ENCODE measurements around the gene IL1RAPL1.

The IL1RAPL1 gene

DNA sequence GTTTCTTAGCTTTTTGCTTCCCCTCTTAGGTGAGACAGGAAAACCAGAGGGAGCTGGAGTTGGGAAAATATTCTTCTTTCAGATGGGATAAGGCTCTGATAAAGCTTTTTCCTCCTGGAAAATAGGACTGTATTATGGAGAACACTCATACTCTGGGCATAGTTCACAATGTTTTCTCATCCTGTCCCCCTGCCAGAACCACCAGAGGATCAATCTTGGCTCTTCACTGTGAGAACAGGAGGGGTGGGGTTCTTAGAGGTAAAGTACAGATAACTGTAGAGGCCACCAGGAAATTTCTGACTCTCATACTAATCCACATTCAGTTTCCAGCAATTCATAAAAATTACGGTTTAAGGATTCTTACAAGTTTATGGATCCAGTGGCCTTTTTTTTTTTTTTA is 966.3 kb downstream of the IL1RAPL1 start:
- no peak overlapping the region for H3K27ac ChIP-seq
- TF ChIP-seq, protein P1, sequence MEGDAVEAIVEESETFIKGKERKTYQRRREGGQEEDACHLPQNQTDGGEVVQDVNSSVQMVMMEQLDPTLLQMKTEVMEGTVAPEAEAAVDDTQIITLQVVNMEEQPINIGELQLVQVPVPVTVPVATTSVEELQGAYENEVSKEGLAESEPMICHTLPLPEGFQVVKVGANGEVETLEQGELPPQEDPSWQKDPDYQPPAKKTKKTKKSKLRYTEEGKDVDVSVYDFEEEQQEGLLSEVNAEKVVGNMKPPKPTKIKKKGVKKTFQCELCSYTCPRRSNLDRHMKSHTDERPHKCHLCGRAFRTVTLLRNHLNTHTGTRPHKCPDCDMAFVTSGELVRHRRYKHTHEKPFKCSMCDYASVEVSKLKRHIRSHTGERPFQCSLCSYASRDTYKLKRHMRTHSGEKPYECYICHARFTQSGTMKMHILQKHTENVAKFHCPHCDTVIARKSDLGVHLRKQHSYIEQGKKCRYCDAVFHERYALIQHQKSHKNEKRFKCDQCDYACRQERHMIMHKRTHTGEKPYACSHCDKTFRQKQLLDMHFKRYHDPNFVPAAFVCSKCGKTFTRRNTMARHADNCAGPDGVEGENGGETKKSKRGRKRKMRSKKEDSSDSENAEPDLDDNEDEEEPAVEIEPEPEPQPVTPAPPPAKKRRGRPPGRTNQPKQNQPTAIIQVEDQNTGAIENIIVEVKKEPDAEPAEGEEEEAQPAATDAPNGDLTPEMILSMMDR (conservative IDR thresholded peaks at IDR 0.05) = no peak

DNA sequence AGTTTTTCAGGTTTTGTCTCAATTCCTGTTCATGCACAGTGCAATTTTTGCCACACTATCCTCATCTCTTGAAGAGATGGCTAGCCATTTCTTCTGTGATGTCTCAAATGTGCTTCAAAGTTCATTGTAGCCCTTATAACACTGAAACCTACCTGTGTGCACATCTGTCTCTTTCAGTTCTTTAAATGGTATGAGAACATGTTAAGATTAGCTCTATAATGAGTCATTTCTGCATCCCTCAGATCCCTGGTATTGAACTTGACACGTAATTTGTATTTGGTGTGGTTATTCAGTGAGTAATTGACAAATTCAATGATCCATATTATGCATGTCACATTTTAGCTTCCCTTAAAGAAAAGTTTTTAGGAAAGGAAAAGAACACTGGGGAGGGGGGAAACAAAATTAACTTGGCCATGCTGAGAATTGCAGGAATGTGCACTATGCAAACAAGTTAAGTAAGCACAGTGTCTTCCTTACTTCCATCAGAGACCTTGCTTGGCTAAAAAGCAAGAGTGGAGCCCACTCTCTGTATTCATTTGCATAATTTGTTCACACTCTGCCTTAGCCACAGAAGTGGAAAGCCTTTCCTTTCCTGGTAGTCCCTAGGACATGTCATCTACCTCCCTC is 968.3 kb downstream of the IL1RAPL1 start:
- no peak overlapping the region for H3K27ac ChIP-seq
- TF ChIP-seq, protein P1 (conservative IDR thresholded peaks at IDR 0.05) = no peak

DNA sequence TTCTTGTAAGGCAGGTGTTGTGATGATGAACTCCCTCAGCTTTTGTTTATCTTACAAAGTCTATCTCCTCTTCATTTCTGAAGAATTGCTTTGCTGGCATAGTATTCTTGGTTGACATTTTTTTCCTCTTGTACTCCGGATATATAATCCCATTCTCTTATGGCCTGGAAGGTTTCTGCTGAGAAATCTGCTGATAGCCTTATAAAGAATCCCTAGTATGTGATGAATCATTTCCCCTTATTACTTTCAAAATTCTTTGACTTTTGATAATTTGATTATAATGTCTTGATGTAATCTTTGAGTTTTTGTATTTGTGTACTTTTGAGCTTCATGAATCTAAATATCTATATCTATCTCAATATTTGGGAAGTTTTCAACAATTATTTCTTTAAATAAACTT is 972.8 kb downstream of the IL1RAPL1 start:
- no peak overlapping the region for H3K27ac ChIP-seq
- TF ChIP-seq, protein P1 (conservative IDR thresholded peaks at IDR 0.05) = no peak

DNA sequence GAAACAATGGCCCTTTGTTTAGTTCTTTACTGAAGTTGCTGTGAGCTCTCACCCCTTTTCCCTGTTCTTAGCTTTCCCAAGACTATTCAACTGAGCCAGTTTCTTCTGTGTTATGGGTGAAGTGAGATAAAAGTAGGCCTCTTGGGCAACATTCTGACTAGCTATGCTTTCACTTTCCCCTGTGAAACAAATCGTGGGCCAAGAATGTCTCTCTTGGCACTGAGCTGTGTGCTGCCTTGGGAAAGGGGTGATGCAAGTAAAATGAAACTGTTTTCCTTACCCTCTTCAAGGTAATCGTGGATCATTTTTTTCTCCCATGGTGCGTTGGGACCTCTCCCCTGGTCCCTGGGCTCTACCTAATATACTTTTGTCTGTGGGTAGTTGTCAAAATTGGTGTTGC is 974.2 kb downstream of the IL1RAPL1 start:
- no peak overlapping the region for H3K27ac ChIP-seq
- TF ChIP-seq, protein P1 (conservative IDR thresholded peaks at IDR 0.05) = no peak

DNA sequence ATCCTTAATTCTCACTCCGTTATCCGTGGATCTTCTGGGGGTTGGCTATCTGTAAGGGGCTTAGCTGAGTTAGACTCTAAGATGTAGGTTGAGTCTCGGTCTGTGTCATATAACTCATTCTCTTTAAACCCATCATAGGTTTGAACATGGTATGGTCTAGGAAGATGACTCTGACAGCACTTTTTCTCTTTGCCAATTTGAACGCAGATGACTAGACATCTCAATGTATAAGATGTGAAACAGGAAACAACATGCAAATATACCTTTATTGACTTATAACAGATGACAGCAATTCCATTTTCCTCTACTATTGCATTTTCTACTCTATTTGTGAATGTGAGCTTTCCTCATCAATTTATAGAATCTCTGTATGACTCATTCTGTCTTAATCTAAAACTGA is 993.3 kb downstream of the IL1RAPL1 start:
- TF ChIP-seq, protein P1 (conservative IDR thresholded peaks at IDR 0.05) = no peak
- H3K27ac ChIP-seq = no peak overlapping the region

DNA sequence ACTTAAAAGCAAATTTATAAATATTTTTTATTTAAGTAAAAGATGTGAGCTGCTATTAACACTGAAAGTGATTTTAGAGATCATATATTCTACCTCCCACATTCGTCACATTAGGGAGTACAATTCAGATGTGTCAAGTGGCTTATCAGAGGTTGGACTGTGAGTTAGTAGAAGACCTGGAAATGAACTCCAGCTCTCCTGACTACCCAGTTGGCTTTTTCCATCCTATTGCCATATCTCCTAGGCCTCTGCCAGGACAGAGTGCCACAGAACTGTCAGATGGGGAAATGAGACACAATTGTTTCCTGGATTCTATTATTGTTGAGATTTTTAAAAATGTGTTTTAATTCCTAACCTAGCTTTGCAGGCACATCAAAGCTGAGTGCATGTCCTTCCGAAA is 994.0 kb downstream of the IL1RAPL1 start:
- TF ChIP-seq, protein P1 (conservative IDR thresholded peaks at IDR 0.05) = no peak
- no peak overlapping the region for H3K27ac ChIP-seq

DNA sequence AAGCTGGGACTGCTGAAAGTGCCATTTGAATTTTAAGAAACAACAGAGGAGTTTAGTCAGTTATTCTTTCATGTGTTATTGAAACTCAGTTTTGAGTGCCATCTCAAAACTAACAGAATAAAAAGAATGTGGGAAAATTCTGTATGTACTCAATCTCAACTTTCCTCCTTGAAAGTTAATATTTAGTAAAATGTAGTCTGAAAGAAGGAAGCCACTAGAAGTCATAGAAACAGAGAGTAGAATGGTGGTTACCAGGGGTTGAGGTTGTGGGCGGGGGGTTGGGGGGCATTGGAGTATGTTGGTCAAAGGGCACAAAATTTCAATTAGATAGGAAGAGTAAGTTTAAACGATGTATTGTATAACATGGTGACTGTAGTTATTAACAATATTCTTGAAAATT is 999.9 kb downstream of the IL1RAPL1 start:
- H3K27ac ChIP-seq = no peak overlapping the region
- TF ChIP-seq, protein P1 (conservative IDR thresholded peaks at IDR 0.05) = no peak

Measured in VCaP (cell line).